Neural cell (in vitro differentiated cells): ENCODE data around the gene HOXD1. TPM values are rescaled to one million over a fixed set of nuclear protein-coding genes. Genes with fewer than 3 reads are reported as not detected.

Experiments
- H2AFZ ChIP-seq: fragments of 200-600, 300-800 bp; sonication (generic), shearing (Covaris generic); 2 replicates; pipeline ENCODE4 v1.6.0; 2014; ENCODE audit warnings: low read depth, mild to moderate bottlenecking, antibody characterized with exemption, low read length, moderate library complexity
- H3F3A ChIP-seq: fragments of 200-600 bp; shearing (Covaris generic); 2 replicates; pipeline ENCODE4 v1.6.1; 2016; ENCODE audit warnings: mild to moderate bottlenecking, moderate library complexity, mixed read lengths, antibody characterized with exemption, low read length; ENCODE audit not compliant: insufficient read depth, poor library complexity, severe bottlenecking
- H3K27ac ChIP-seq: fragments of 200-600, 300-800 bp; sonication (generic), shearing (Covaris generic); 2 replicates; pipeline ENCODE4 v1.5.1; 2014; ENCODE audit warnings: mild to moderate bottlenecking, low read length, moderate library complexity
- H3K27me3 ChIP-seq: fragments of 300-800, 200-600 bp; sonication (generic), shearing (Covaris generic); 2 replicates; pipeline ENCODE4 v1.6.0; 2014; ENCODE audit warnings: mild to moderate bottlenecking, low read depth, low read length, moderate library complexity; ENCODE audit not compliant: insufficient read depth
- H3K36me3 ChIP-seq: fragments of 300-800, 200-600 bp; sonication (generic), shearing (Covaris generic); 2 replicates; pipeline ENCODE4 v1.5.1; 2014; ENCODE audit warnings: mild to moderate bottlenecking, antibody characterized with exemption, low read length, moderate library complexity; ENCODE audit not compliant: insufficient read depth
- H3K4me2 ChIP-seq: fragments of 300-800, 200-600 bp; sonication (generic), shearing (Covaris generic); 2 replicates; pipeline ENCODE4 v1.6.0; 2014; ENCODE audit warnings: mild to moderate bottlenecking, low read length
- H3K4me3 ChIP-seq: fragments of 300-800, 200-600 bp; sonication (generic), shearing (Covaris generic); 2 replicates; pipeline ENCODE4 v1.5.1; 2014; ENCODE audit warnings: mild to moderate bottlenecking, low read length, moderate library complexity
- H3K79me2 ChIP-seq: fragments of 200-600 bp; shearing (Covaris generic); replicated peaks from 2 replicates; pipeline ENCODE4 v1.6.0; 2014; ENCODE audit warnings: mild to moderate bottlenecking, low read length, moderate library complexity; ENCODE audit not compliant: insufficient read depth
- H3K9ac ChIP-seq: fragments of 300-800, 200-600 bp; sonication (generic), shearing (Covaris generic); 2 replicates; pipeline ENCODE4 v1.6.1; 2016; ENCODE audit warnings: mild to moderate bottlenecking, low read length, mixed read lengths
- H3K9me2 ChIP-seq: fragments of 200-600 bp; shearing (Covaris generic); 2 replicates; pipeline ENCODE4 v1.6.1; 2016; ENCODE audit warnings: mild to moderate bottlenecking, low read length, mixed read lengths; ENCODE audit not compliant: insufficient read depth
- H3K9me3 ChIP-seq: fragments of 200-600, 300-800 bp; sonication (generic), shearing (Covaris generic); 2 replicates; pipeline ENCODE4 v1.6.1; 2016; ENCODE audit warnings: mild to moderate bottlenecking, mixed run types, low read length, moderate library complexity, mixed read lengths
- H4K20me1 ChIP-seq: fragments of 200-600 bp; shearing (Covaris generic); 2 replicates; pipeline ENCODE4 v1.6.1; 2016; ENCODE audit warnings: mild to moderate bottlenecking, mixed run types; ENCODE audit not compliant: insufficient read depth
- CTCF ChIP-seq: fragments of 450-650 bp; IDR thresholded peaks from 2 replicates; pipeline ENCODE4 v1.5.1; 2014; ENCODE audit warnings: antibody characterized with exemption, mild to moderate bottlenecking, moderate library complexity; ENCODE audit not compliant: poor library complexity, severe bottlenecking
- EP300 ChIP-seq: fragments of 450-650 bp; conservative IDR thresholded peaks from 2 replicates; pipeline ENCODE4 v1.6.1; 2014; ENCODE audit warnings: antibody characterized with exemption, mild to moderate bottlenecking, moderate library complexity; ENCODE audit not compliant: poor library complexity, severe bottlenecking
- EZH2 ChIP-seq: fragments of 200-600, 300-800 bp; shearing (Covaris generic), sonication (generic); IDR thresholded peaks from 2 replicates; pipeline ENCODE4 v1.6.1; 2014; ENCODE audit warnings: antibody characterized with exemption, low read length, borderline replicate concordance, mild to moderate bottlenecking; ENCODE audit not compliant: insufficient read depth, poor library complexity, severe bottlenecking
- MXI1 ChIP-seq: fragments of 450-650 bp; conservative IDR thresholded peaks from 2 replicates; pipeline ENCODE4 v1.6.1; 2014; ENCODE audit warnings: antibody characterized with exemption, mild to moderate bottlenecking; ENCODE audit not compliant: poor library complexity, severe bottlenecking
- POLR2AphosphoS5 ChIP-seq: IDR thresholded peaks from 2 replicates; pipeline ENCODE4 v1.6.1; 2012
- RAD21 ChIP-seq: fragments of 450-650 bp; conservative IDR thresholded peaks from 2 replicates; pipeline ENCODE4 v1.6.1; 2014; ENCODE audit warnings: antibody characterized with exemption, mild to moderate bottlenecking, moderate library complexity
- REST ChIP-seq: IDR thresholded peaks from 2 replicates; pipeline ENCODE4 v1.6.1; 2012; ENCODE audit warnings: borderline replicate concordance
- SMC3 ChIP-seq: fragments of 450-650 bp; conservative IDR thresholded peaks from 2 replicates; pipeline ENCODE4 v1.6.1; 2014; ENCODE audit warnings: antibody characterized with exemption, mild to moderate bottlenecking, moderate library complexity; ENCODE audit not compliant: poor library complexity
- TAF1 ChIP-seq: IDR thresholded peaks from 2 replicates; pipeline ENCODE4 v1.6.1; 2012; ENCODE audit warnings: low read depth
- polyA plus RNA-seq: library from polyadenylated mRNA; depleted of rRNA; stranded (reverse); fragments of >200 nt; gene quantifications from 2 replicates; pipeline ENCODE4 v1.2.3, GENCODE V29; 2014

The HOXD1 gene
- polyA plus RNA-seq, 1 donor from 2014 or later = not detected

GRCh38 chr2:176150584-176151441 lies 37.7 kb upstream of the HOXD1 start:
- TF ChIP-seq POLR2AphosphoS5 = no peak
- TF ChIP-seq MXI1 = no peak
- TF ChIP-seq REST = no peak
- TF ChIP-seq EP300 = no peak
- TF ChIP-seq EZH2 = no peak
- TF ChIP-seq TAF1 = no peak
- no peak for TF ChIP-seq SMC3
- no peak for TF ChIP-seq RAD21
- no peak overlapping the region for H2AFZ ChIP-seq
- H3K4me3 ChIP-seq = no peak overlapping the region
- no peaks in the 10 kb centered on the region for H3F3A ChIP-seq
- no peak overlapping the region for H3K9ac ChIP-seq
- H3K9me2 ChIP-seq = no peaks in the 10 kb centered on the region
- H4K20me1 ChIP-seq = no peaks in the 10 kb centered on the region
- H3K4me2 ChIP-seq = no peak overlapping the region
- H3K9me3 ChIP-seq = peaks cover 12% of the 10 kb centered on the region
- H3K36me3 ChIP-seq = no peaks in the 10 kb centered on the region
- H3K27me3 ChIP-seq = peaks cover 100% of the 10 kb centered on the region
- no peak overlapping the region for H3K27ac ChIP-seq
- no peaks in the 10 kb centered on the region for H3K79me2 ChIP-seq

DNA sequence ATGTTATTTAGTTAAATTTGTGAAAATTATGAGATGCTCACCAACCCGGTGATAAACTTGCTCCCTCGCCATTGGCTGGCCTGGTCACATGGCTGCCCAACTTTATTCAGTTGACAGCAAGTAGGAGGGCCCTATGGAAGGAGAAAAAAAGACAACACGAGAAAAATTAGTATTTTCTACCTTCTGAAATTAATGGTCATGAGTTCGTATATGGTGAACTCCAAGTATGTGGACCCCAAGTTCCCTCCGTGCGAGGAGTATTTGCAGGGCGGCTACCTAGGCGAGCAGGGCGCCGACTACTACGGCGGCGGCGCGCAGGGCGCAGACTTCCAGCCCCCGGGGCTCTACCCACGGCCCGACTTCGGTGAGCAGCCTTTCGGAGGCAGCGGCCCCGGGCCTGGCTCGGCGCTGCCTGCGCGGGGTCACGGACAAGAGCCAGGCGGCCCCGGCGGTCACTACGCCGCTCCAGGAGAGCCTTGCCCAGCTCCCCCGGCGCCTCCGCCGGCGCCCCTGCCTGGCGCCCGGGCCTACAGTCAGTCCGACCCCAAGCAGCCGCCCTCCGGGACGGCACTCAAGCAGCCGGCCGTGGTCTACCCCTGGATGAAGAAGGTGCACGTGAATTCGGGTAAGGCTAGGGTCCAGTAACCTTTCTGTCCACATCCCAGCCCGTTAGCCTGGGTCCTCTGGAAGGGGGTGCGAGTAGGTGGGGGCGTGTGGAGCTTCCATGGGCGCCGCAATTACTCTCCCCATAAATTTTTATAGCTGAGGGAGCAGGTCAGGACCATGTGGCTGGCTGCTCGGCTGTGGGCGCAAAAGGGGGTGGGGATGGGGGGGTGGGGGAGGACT lies 36.8 kb upstream of the HOXD1 start, which contains the start of gene HOXD4:
Gene HOXD4, plus strand, starts transcription at position 109 of the 846 bp plus-strand sequence. Its CDS starts 84 bp downstream, at position 193.
- no peak within 1 kb of the TSS for H3K27ac ChIP-seq
- no peaks in the 10 kb centered on the region for H3F3A ChIP-seq
- H3K9ac ChIP-seq = no peak within 1 kb of the TSS
- H3K27me3 ChIP-seq = peaks cover 100% of the 10 kb centered on the region
- no peak for TF ChIP-seq EP300
- TF ChIP-seq REST = no peak
- no peak for TF ChIP-seq MXI1
- no peak for TF ChIP-seq SMC3
- TF ChIP-seq RAD21 = no peak
- no peak for TF ChIP-seq EZH2
- no peak for TF ChIP-seq POLR2AphosphoS5
- TF ChIP-seq CTCF = no peak
- TF ChIP-seq TAF1 = no peak
- H4K20me1 ChIP-seq = no peaks in the 10 kb centered on the region
- H3K36me3 ChIP-seq = no peaks in the 10 kb centered on the region
- peaks cover 12% of the 10 kb centered on the region for H3K9me3 ChIP-seq
- no peak within 1 kb of the TSS for H3K4me3 ChIP-seq
- H3K4me2 ChIP-seq = no peak within 1 kb of the TSS
- H2AFZ ChIP-seq = no peak within 1 kb of the TSS
- no peaks in the 10 kb centered on the region for H3K9me2 ChIP-seq
- H3K79me2 ChIP-seq = no peaks in the 10 kb centered on the region
